GM23338 (cell line): ENCODE results near the gene LMX1B.

Experiments used
- CREB1 ChIP-seq: fragments of 250-450 bp; sonication (Bioruptor Pico); IDR thresholded peaks from 2 replicates; pipeline ENCODE4 v1.5.0; 2020; ENCODE audit warnings: low read depth, mild to moderate bottlenecking, moderate library complexity
- CTCF ChIP-seq, 2 experiments: fragments of 200-600 bp in 1 of 2; sonication (generic) in 1 of 2; conservative IDR thresholded peaks; 2 replicates each; pipeline versions ENCODE4 v1.5.1 to v1.6.1; 2016 to 2017; ENCODE audit warnings: antibody characterized with exemption in 2 of 2, low read depth in 2 of 2, mild to moderate bottlenecking in 2 of 2, moderate library complexity in 1 of 2
- ETS1 ChIP-seq: IDR thresholded peaks from 2 replicates; pipeline ENCODE4 v1.6.1; 2016; ENCODE audit warnings: antibody characterized with exemption
- EZH2 ChIP-seq: fragments of 200-600 bp; sonication (generic); IDR thresholded peaks from one replicate; pipeline ENCODE4 v1.8.0; 2017; ENCODE audit warnings: antibody characterized with exemption, mild to moderate bottlenecking, low read depth; ENCODE audit not compliant: unreplicated experiment
- EZH2phosphoT487 ChIP-seq: fragments of 200-600 bp; sonication (generic); IDR thresholded peaks from one replicate; pipeline ENCODE4 v1.8.1; 2018; ENCODE audit warnings: antibody characterized with exemption; ENCODE audit not compliant: unreplicated experiment
- JUNB ChIP-seq: IDR thresholded peaks from one replicate; pipeline ENCODE4 v1.6.1; 2016; ENCODE audit warnings: antibody characterized with exemption; ENCODE audit not compliant: unreplicated experiment
- POLR2AphosphoS5 ChIP-seq: IDR thresholded peaks from 2 replicates; pipeline ENCODE4 v1.6.1; 2016; ENCODE audit warnings: antibody characterized with exemption, low read depth
- REST ChIP-seq: IDR thresholded peaks from one replicate; pipeline ENCODE4 v1.6.1; 2018; ENCODE audit warnings: antibody characterized with exemption; ENCODE audit not compliant: unreplicated experiment
- STAT1 ChIP-seq: IDR thresholded peaks from one replicate; pipeline ENCODE4 v1.6.1; 2016; ENCODE audit warnings: antibody characterized with exemption; ENCODE audit not compliant: unreplicated experiment
- ZNF114 ChIP-seq: fragments of 250-450 bp; sonication (Bioruptor Pico); IDR thresholded peaks from 2 replicates; pipeline ENCODE4 v1.5.0; 2020; ENCODE audit warnings: mild to moderate bottlenecking, moderate library complexity
- ZNF331 ChIP-seq: fragments of 250-450 bp; sonication (Bioruptor Pico); IDR thresholded peaks from 2 replicates; pipeline ENCODE4 v1.5.0; 2020; ENCODE audit warnings: low read depth, mild to moderate bottlenecking, moderate library complexity
- ZNF462 ChIP-seq: fragments of 250-450 bp; sonication (Bioruptor Pico); IDR thresholded peaks from 2 replicates; pipeline ENCODE4 v1.5.0; 2020; ENCODE audit warnings: mild to moderate bottlenecking, moderate library complexity

GRCh38 chr9:126684965-126685465 is 71.3 kb downstream of the LMX1B start:
- TF ChIP-seq EZH2 (no peak), CTCF (conservative IDR thresholded peaks at IDR 0.05; ENCODE audit: low read depth in 2 of 2) (no peak), REST (no peak), EZH2phosphoT487 (no peak), ETS1 (no peak), CREB1 (CRISPR knock-in tag) (no peak), POLR2AphosphoS5 (no peak), STAT1 (no peak), ZNF462 (CRISPR knock-in tag) (no peak), JUNB (no peak), ZNF114 (CRISPR knock-in tag) (no peak), ZNF331 (no peak)
